Measurements from ENCODE around the gene SLC43A3.

SLC43A3 gene

GRCh38 chr11:57427727-57428082 is 784 bp upstream of the SLC43A3 start:
- no peak for DNase-seq (ENCODE audit: low spot score)

- DNase-seq (ENCODE audit: low spot score), result no peak
Measured at GRCh38 chr11:57426439-57426928, 437 bp downstream of the SLC43A3 start.

GRCh38 chr11:57425565-57426438 is 1.1 kb downstream of the SLC43A3 start:
- DNase-seq (ENCODE audit: low spot score), result no peak

- DNase-seq (ENCODE audit: low spot score), result peak; percentile 25
Measured at GRCh38 chr11:57424792-57425564, 1.9 kb downstream of the SLC43A3 start.

GRCh38 chr11:57424137-57424791 is 2.7 kb downstream of the SLC43A3 start:
- DNase-seq (ENCODE audit: low spot score), result no peak

- no peak for DNase-seq (ENCODE audit: low spot score)
Measured at GRCh38 chr11:57422669-57423068, 4.3 kb downstream of the SLC43A3 start.

- no peak for DNase-seq (ENCODE audit: low spot score)
Measured at GRCh38 chr11:57421805-57422204, 5.1 kb downstream of the SLC43A3 start.

- DNase-seq (ENCODE audit: low spot score), result no peak
Measured at GRCh38 chr11:57421066-57421465, 5.9 kb downstream of the SLC43A3 start.

- no peak for DNase-seq (ENCODE audit: low spot score)
Measured at GRCh38 chr11:57419146-57419545, 7.8 kb downstream of the SLC43A3 start.

GRCh38 chr11:57418131-57418530 is 8.8 kb downstream of the SLC43A3 start:
- DNase-seq (ENCODE audit: low spot score), result no peak

- DNase-seq (ENCODE audit: low spot score), result no peak
Measured at GRCh38 chr11:57417056-57417455, 9.9 kb downstream of the SLC43A3 start.

- DNase-seq (ENCODE audit: low spot score), result no peak
Measured at GRCh38 chr11:57416436-57416835, 10.5 kb downstream of the SLC43A3 start.

GRCh38 chr11:57414612-57415212 is 12.2 kb downstream of the SLC43A3 start:
- no peak for DNase-seq (ENCODE audit: low spot score)

- no peak for DNase-seq (ENCODE audit: low spot score)
Measured at GRCh38 chr11:57413681-57414080, 13.2 kb downstream of the SLC43A3 start.

GRCh38 chr11:57410287-57410686 is 16.6 kb downstream of the SLC43A3 start:
- DNase-seq (ENCODE audit: low spot score), result no peak

GRCh38 chr11:57409321-57410100 is 17.4 kb downstream of the SLC43A3 start:
- no peak for DNase-seq (ENCODE audit: low spot score)

- DNase-seq (ENCODE audit: low spot score), result no peak
Measured at GRCh38 chr11:57408771-57409170, 18.1 kb downstream of the SLC43A3 start.

GRCh38 chr11:57407941-57408475 is 18.9 kb downstream of the SLC43A3 start:
- DNase-seq (ENCODE audit: low spot score), result no peak

GRCh38 chr11:57407010-57407920 is 19.7 kb downstream of the SLC43A3 start:
- DNase-seq (ENCODE audit: low spot score), result no peak

GRCh38 chr11:57406337-57406904 is 20.5 kb downstream of the SLC43A3 start:
- DNase-seq (ENCODE audit: low spot score), result no peak

Data from germinal center (tissue), 1 donor.